ENCODE results near the gene RAB25. TPM values are rescaled to one million over a fixed set of nuclear protein-coding genes. Genes with fewer than 3 reads are reported as not detected.

The RAB25 gene
- total and polyA plus RNA-seq, 9 donors: 0.28 to 38.6 (median 2.9) TPM; not detected in 1

DNA sequence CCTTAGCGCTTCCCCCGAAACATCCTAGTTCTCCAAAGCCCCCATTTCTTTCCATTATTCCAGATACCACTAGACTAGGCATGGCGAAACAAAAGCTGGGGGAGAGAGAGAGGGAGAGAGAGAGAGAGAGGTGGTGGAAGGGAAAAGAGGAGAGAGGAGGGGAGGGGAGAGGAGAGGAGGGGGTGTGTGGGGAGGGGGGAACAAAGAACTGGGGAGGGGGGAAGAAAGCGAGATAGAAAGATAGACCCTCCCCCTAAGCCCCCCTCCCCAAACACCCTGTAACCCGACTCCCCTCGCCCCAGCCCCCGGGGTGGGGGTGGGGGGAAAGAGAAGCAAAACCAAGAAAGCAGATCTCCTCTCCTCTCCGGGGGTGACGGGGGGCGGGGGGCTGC lies 21.0 kb downstream of the RAB25 start:
- Histone ChIP-seq H3K27me3 (no peaks in the 10 kb centered on the region), H3K4me3 (peak overlapping the region; percentile 81), H3K36me3 (no peaks in the 10 kb centered on the region), H3K4me1 (ENCODE audit: insufficient read depth) (peaks cover 2% of the 10 kb centered on the region), H3K27ac (peak overlapping the region; percentile 65 to 66), H3K9me3 (no peaks in the 10 kb centered on the region)
- TF ChIP-seq, protein P1, sequence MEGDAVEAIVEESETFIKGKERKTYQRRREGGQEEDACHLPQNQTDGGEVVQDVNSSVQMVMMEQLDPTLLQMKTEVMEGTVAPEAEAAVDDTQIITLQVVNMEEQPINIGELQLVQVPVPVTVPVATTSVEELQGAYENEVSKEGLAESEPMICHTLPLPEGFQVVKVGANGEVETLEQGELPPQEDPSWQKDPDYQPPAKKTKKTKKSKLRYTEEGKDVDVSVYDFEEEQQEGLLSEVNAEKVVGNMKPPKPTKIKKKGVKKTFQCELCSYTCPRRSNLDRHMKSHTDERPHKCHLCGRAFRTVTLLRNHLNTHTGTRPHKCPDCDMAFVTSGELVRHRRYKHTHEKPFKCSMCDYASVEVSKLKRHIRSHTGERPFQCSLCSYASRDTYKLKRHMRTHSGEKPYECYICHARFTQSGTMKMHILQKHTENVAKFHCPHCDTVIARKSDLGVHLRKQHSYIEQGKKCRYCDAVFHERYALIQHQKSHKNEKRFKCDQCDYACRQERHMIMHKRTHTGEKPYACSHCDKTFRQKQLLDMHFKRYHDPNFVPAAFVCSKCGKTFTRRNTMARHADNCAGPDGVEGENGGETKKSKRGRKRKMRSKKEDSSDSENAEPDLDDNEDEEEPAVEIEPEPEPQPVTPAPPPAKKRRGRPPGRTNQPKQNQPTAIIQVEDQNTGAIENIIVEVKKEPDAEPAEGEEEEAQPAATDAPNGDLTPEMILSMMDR (IDR thresholded peaks at IDR 0.05): no peak
- no peak for TF ChIP-seq POLR2A (IDR thresholded peaks at IDR 0.05)
- no peak for TF ChIP-seq EP300 (IDR thresholded peaks at IDR 0.05)
- WGBS, 3 donors: 0 to 3% (median 3%) methylated on average over 9 to 10 of the region's 10 CpGs
- intact Hi-C loops (cut with DNase I): loop anchor here in 1 of 4 donors (2.0 kb wide), 1 partner anchor 27 kb away; the partner anchor contains the start of gene LAMTOR2
- no peak for DNase-seq

DNA sequence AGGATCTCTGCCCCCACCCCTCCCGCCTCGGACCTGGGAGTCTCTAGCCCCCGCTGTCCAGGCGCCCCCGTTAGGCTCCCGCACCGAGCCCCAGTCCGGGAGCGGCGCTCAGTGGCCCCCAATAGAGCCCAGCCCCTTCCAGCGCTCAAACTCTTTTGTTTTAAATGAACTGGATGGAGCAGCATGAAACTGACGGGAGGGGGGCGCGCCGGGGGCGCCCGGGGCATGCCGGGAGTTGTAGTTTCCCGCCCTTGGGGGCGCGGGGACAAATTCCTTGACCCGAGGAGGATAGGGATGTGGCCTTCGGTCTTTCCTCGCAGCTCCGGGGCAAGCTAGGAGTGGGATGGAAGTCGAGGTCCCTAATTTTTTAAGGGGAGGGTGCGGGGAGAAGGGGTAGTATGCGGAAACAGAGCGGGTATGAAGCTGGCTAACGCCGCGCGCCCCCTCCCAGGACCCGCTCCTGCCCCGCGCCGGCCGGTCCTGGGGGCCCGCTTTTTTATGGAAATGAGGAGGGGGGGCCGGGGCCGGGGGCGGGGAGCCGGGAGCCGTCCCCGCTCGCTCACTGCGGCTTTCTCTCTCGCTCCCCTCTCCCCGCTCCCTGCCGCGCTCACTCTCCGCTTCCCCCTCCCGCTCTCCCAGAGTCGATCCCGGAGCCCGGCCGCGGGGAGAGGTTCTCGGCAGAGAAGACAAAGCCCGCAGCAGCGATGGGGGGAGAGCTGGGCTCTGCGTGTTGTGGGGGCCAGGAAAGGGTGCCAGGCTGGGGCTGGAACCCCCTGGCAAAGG lies 21.5 kb downstream of the RAB25 start, which contains the start of gene MEX3A:
Gene MEX3A, minus strand, starts transcription at position 157 of the 783 bp plus-strand sequence. CDS start 467 bp downstream, outside the sequence.
- H3K36me3 ChIP-seq: no peaks in the 10 kb centered on the region
- peaks cover 2% of the 10 kb centered on the region for H3K4me1 ChIP-seq (ENCODE audit: insufficient read depth)
- no peaks in the 10 kb centered on the region for H3K27me3 ChIP-seq
- WGBS, 3 donors: 0 to 1% (median 1%) methylated on average over 60 to 62 of the region's 62 CpGs
- peak within 1 kb of the TSS; percentile 66 for H3K27ac ChIP-seq
- no peaks in the 10 kb centered on the region for H3K9me3 ChIP-seq
- TF ChIP-seq, protein P1 (IDR thresholded peaks at IDR 0.05): peak in 1 of 3 donors; percentile 6
- TF ChIP-seq POLR2A (IDR thresholded peaks at IDR 0.05) (peak; percentile 28), EP300 (IDR thresholded peaks at IDR 0.05) (no peak)
- peak; percentile 79 to 90 (median 85) for DNase-seq
- intact Hi-C loops (cut with DNase I): no loop called here
- peak within 1 kb of the TSS; percentile 81 for H3K4me3 ChIP-seq

DNA sequence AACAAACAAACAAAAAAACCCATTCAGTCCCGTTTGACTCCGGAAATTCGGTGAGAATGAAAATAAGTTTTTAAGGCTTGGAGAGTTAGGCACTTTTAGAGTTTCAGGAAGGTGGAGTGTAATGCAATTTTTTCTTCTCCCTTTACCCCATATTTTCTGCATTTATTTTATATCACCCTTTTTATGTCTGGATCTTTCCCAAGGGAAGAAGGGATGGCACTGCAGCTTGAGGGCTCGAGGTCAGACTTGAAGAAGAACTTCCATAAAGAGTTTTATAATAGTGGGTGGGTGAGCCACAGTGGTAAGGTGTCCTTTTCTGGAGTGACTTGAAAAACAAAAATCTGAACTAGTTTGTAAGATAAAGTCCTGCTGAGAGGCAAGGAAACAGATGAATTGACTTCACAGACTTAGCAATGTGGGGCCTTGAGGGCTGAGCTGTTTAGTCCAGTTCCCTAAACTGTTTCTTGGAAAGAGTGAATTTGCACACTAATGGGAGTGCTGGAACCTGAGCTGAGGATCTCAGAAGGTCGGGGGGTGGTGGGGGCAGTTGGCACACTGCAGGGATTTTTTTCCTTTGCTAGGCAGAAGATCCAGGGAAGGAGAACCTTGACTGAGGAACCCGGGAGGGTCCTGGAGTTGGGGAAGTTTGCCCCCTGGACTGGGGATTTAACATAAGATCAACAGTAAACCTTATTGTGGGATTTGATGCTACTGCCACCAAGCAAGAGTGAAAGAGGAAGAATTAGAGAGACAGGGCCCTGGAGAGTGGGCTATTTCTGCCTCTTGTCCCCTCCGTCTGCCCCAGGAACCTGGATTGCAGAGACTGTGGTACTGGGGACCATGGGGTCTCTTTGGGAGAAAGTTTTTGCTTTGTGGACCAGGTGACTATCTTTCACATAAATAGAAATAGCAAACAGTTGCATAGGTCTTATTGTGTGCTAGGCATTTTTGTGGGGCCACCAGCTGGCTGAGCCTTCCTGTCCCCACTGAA lies 23.1 kb downstream of the RAB25 start:
- H3K27ac ChIP-seq: no peak overlapping the region
- no peak for TF ChIP-seq POLR2A (IDR thresholded peaks at IDR 0.05)
- TF ChIP-seq, protein P1 (IDR thresholded peaks at IDR 0.05): no peak
- TF ChIP-seq EP300 (IDR thresholded peaks at IDR 0.05): no peak
- no peak for DNase-seq
- H3K4me3 ChIP-seq: no peak overlapping the region
- H3K9me3 ChIP-seq: no peaks in the 10 kb centered on the region
- 33 to 53% (median 46%) methylated on average over 7 of the region's 7 CpGs for WGBS, 3 donors
- peaks cover 2% of the 10 kb centered on the region for H3K4me1 ChIP-seq (ENCODE audit: insufficient read depth)
- intact Hi-C loops (cut with DNase I): no loop called here
- no peaks in the 10 kb centered on the region for H3K27me3 ChIP-seq
- no peaks in the 10 kb centered on the region for H3K36me3 ChIP-seq

DNA sequence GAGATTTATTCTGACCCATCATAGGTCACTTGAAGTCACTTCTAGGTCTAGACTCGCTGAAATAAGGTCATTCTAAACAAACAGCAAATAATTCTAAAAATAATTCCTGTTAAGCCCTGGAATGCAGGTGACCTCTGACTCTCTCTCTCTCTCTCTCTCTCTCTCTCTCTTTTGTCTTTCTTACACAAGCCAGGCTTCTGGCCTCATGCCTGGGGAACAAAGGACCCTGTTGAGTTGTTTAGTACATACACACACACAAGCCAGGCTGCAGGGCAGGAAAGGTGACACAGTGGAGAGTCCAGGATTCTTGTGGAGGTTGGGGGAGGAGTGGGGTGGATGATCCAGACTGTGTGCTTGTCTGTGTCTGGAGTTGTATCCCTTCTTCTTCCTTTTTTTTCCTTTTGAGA lies 25.3 kb downstream of the RAB25 start:
- Histone ChIP-seq H3K36me3 (no peaks in the 10 kb centered on the region), H3K27ac (no peak overlapping the region), H3K9me3 (no peaks in the 10 kb centered on the region), H3K27me3 (no peaks in the 10 kb centered on the region), H3K4me1 (ENCODE audit: insufficient read depth) (no peaks in the 10 kb centered on the region), H3K4me3 (no peak overlapping the region)
- TF ChIP-seq EP300 (IDR thresholded peaks at IDR 0.05) (no peak), POLR2A (IDR thresholded peaks at IDR 0.05) (no peak)
- TF ChIP-seq, protein P1 (IDR thresholded peaks at IDR 0.05): no peak
- DNase-seq: peak in 3 of 5 donors; percentile 49 to 73 (median 67)
- intact Hi-C loops (cut with DNase I): loop anchor here in 1 of 4 donors (5.0 kb wide), 1 partner anchor 146 kb away; no protein-coding TSS in a partner anchor
- WGBS, 3 donors: 4 to 15% (median 8%) methylated on average over 1 of the region's 1 CpG

All from ovary (tissue), 9 donors.